NCI-H1417 treated with DMSO at 0.1 percent for 48 hours (cell line): ENCODE results near the gene EDNRB.
"Not testable (repeated sequence)": the region's sequence is repeated elsewhere in the genome, so short reads cannot be mapped to it uniquely, and the experiment has no call there.

ENCODE experiments used
- DNase-seq: peaks from one replicate; lab custom pipeline; 2025; lab: John Stamatoyannopoulos, UW

The EDNRB gene

DNA sequence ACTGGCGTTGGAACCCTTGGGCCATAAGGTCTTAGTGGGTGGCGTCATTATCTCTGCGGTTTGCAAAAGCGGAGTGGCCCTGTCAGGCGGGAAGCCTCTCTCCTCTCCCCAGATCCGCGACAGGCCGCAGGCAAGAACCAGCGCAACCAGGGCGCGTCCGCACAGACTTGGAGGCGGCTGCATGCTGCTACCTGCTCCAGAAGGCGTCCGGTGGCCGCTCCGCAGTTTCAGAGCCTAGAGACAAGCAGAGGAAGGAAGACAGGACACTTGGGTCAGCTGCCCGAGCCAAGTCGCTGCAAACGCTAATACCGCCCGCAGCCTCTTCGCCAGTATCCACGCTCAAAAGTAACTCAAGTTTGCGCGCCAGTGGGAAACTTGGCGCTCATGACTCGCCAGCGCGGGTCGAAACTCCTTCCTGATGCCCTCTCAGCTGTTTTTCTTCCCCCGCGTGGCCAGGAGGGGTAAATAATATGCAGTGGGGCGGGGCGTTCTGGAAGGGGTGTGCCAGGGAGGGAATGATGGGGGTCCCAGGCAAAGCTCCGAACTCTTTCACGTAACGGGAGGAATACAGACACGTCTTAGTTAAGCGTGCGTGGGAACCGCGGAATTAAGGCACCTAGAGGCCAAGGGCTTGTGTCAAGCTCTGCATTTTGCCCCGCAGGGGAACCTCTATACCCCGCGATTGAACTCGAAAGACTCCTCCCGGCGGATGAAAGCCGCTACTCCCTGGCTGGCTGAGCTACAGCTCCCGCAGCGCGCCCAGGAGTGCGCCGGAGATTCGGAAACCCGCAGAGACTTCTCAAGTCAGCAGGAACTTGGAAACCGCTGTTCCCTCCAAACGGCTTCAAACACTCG is at the start of gene EDNRB:
TSS of gene EDNRB (minus strand) at position 441 of the 855 bp plus-strand sequence. CDS start at position 183, 258 bp downstream.
- DNase-seq = no peak

DNA sequence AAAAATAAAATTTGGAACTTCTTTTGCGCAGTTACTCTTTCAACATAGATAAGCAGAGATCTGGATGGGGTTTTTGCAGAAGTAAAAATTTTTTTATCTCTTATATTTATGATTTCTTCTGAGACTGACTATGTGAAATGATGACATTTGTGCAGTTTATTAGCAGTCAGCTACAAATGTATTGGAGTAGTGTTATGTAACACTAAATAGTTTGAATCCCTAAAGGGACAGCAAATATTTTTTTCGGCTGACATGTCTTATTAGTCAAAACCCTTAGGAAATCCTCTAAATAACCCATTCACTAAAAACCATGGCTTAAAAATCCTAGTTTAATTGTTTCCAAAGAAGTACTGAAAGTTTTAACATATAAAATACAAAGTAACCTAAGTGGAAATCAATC is 48.0 kb upstream of the EDNRB start:
- no peak for DNase-seq

DNA sequence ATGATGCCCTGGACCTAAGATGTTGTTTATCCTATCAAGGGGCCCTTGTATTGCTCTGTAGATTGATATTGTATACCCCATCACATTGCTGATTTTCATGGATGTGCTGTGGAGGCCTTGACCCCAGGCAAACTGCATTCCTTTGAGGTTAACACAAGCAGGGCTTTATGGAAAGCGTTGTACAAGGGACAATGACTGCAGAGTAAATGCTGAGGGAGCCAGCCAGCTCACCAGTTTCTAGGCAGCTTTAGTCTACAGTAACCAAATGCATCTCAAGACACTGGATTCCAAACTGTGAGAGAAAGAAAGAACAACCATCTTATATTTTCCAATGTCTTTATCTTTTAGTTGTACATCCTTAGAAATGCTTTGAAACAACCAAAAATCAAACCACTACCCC is 34.1 kb upstream of the EDNRB start:
- no peak for DNase-seq

DNA sequence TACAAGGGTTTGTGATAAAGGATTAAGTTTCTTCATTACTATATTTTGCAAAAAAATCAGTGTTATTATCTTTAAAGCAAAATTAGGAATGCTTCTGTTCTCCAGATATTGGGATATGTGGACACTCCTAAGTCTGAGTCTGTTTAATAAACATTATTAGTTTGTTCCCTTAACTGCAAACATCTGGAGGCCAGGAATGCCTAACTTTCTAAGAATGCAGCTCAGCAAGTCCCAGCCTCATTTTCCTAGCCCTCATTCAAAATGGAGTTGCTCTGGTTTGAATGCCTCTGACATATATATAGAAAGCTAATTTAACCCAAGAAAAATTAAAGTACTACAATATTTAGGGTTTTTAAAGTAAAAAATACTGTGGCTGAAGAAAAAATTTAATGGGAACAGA is 33.6 kb upstream of the EDNRB start:
- DNase-seq = no peak

DNA sequence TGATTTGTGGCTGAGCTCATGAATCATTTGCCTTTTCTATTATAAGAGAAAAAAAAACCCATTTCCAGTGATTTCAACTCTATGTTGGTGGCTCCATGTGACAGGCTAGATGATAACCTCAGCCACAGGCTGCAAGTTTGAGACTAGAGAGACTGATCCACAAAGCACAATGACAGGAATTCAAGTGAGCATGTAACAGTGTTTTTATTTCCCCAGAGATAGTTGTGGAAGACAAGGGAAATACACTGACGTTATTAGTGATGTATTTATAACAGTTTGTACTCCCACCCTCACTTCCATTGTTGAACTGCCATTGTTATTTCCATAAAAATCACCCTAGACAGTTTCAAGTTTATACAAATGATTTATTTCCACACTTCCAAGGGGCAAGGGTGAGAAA is 27.9 kb upstream of the EDNRB start:
- DNase-seq = no peak

DNA sequence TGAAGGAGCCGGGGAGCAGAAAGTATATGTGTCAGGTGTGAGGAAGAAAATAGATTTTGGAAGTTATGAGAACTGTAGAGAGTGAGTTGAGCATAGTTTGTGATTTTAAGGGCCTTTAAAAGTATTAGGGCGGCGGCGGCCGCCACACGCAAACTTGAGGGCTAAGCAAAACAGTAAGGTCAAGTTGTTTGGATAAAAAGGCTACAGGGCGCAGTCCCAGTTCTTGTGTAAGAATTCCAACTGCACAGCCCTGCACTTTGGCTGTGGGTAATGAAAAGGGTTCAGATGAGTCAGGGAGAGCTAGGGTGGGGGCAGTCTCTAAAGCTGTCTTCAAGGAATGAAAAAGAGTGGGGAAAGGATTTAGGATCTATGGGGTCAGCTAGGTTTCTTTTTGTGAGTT is 16.4 kb upstream of the EDNRB start:
- DNase-seq = not testable (repeated sequence)

DNA sequence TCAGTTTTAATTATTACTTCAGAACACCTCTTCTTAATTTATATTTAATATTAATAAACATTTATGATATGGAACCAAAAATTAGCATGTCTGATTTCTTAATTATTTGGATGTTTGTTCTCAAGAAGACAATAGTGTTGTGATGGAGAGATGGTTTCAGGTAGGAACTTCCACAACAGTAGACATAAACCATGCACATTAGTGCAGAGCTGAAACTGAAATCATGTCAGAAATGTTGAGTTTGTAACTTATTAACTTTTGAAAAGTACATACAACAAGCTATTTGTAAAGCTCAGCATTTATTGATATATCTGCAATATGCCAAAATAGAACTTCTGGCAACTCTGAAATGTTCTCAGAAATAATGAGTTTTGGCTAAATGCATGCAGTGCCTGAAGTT is 11.8 kb upstream of the EDNRB start:
- no peak for DNase-seq

DNA sequence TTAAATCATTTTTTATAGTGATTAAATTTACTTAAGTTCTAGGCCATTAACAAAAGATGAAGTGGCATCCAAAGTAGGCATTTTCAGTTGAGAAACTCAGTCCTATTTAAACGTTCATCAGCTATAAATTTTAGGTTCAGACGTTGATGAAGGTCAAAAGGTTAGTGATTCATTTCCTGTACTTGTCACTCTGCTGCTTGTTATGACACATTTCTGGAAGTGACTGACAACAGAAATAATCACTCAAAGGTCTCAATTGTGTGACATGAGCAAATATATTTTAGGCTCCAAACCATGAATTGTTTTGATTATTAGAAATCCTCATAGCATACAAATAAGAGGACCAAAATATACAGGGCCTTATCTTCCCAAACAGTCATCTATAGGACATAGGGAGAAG is 10.3 kb upstream of the EDNRB start:
- no peak for DNase-seq

DNA sequence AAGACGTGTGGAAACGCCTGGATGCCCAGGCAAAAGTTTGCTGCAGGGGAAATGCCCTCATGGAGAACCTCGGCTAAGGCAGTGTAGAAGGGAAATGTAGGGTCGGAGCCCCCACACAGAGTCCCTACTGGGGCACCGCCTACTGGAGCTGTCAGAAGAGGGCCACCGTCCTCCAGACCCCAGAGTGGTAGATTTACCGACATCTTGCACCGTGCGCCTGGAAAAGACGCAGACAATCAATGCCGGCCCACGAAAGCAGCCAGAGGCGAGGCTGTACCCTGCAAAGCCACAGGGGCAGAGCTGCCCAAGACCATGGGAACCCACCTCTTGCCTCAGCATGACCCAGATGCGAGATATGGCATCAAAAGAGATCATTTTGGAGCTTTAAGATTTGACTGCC is 7.0 kb upstream of the EDNRB start:
- DNase-seq = no peak

DNA sequence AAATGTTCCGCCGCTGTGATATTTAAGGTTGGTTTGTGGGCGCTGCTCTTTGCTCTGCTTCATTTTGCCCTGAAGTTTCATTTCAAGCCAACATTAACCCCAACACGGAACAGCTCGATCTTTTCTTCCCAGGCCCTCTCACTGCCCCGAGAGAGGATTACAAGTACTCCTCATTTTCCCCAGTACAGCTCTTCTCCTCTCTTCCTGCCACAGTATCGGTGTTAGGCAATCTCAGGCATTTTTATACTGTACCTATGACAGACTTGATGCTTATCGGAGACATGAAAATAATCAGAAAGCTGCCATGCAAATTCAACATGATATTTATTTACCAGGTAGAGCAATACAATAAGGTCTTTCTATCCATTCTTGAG is 1.3 kb upstream of the EDNRB start:
- no peak for DNase-seq

DNA sequence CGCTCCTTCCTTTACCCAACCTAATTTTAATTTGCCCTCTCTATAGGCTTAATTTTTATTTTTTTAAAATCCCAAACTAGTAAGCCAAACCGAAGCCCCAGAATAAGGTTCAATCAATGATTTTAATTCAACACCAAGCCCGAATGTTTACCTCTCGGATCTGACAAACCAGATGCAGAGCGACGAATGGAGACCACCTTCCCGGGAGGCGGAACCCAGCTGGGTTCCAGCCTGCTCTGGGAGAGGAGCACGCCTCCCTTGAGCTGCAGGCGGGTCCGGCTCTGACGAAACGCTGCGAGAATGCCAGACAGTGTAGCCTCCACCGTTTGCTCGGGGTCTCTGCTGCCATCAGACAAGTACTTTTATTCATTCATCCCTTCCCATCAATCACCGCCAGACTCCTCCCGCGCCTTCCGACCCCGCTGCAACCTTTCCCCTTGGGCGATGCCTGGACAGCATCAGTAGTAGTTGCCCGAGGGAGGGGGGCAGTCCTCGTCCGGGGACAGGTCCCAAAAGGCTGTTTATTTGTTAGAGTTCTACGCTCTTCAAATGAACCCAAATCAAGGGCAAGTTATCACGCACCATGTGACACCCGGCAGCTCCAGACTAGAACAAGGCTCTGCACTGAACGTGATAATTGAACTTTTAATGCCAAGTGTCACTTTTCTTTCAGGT is 752 bp upstream of the EDNRB start:
- DNase-seq = no peak

DNA sequence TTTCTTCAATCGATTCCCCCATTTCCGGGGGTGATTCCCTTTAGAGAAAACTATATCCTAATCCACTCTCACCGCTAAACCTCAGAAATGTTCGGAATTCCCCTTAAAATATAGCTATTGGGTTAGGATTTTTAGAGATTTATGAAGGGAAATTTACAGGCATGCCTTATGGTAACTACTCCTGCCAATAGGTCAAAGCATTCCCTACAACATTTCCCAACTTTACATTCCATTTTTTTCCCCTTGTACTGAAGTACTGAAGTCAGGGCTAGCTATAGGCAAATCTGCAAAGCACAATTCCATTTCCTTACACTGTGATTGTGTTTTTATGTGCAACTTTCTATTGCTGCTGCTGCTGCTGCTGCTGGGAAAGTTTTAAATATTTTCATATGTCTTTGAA is 2.1 kb downstream of the EDNRB start:
- DNase-seq = no peak

DNA sequence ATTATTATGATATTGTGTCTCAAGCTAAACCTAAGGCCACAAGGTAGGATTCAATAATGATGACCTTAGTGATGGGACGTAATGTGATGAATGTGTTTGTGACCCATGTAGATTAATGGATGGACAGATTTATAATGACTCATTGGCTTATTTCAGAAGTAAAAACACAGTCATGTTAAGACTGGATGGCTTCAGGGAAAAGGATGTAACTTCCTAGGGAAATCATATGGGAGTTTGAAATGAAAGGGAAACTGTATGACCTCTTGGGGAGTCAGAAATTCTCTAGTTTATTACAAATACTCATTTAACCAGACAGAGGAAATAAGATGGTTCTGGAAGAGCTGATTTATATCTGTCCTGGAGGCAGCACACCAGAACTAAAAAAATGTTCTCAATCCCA is 2.9 kb downstream of the EDNRB start:
- DNase-seq = no peak

DNA sequence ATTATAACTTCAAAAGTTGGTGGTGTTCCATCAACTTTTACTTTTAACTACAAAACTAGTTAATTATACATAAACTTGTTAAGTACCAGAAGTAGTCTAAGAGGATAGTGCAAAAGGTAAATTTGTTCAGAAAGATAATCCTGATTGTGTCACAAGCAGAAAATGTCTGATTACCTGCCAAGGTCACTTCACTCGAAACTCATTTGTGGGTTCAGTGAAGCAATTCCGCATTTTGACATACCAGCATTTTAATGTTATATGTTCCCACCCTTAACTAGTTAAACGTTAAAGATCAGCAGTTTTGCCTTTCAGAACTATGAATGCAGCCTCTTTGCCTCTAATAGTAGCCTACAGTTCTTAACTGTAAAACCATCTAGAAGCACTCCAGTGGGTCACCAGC is 5.6 kb downstream of the EDNRB start:
- no peak for DNase-seq

DNA sequence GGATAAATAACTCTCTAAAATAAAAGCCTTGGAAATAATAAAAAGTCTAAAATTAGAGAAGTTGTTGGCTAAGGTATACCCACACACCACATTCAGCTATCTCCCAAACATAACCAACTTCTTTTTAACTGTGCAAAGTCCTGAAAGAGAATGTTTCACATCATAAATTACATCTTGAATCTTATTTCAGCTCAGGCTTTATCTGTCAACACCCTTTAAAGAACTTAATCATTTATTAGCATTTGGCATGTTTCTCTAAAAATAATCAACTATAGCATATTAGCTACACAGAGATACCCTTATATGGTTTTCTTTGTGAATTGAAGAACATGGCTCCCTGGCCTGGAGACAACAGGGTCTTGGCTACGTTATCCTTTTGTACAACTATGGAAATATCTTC is 6.9 kb downstream of the EDNRB start:
- no peak for DNase-seq

DNA sequence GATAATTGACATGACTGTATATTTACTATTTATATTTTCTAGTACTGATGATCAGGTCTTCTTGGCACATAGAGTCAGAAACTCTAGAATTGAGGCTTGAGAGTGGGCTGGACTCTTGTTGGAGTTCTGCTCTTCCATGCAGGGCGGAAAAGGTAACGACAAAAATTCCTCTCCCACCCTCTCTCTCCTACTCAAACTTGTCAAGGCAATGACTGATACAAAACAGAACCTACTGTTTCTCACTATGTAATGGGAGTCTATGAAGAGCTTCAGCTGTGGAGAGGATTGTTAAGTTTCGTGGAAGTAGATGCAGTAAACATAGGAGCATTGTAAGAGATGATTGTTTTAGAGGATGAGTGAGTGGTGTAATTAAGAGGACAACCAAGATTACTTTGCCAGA is 8.8 kb downstream of the EDNRB start:
- DNase-seq = no peak

DNA sequence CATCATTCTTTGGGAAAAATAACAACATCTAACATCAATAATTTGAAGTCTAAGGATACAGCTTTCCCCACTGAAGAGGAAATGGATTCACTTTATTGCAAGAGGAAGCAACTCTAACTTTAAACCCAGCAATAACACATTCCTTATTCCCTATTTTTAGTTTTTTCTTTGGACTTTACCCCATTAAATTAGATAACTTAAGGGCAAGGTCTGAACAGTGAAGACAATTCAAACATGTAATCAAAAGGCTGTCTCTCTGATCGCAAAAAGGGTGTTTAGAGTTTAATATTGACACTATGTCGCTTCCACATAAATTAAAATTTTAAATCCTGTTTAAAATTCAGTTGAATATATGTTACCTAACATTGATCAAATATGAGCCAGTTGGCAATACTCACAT is 10.1 kb downstream of the EDNRB start:
- no peak for DNase-seq

DNA sequence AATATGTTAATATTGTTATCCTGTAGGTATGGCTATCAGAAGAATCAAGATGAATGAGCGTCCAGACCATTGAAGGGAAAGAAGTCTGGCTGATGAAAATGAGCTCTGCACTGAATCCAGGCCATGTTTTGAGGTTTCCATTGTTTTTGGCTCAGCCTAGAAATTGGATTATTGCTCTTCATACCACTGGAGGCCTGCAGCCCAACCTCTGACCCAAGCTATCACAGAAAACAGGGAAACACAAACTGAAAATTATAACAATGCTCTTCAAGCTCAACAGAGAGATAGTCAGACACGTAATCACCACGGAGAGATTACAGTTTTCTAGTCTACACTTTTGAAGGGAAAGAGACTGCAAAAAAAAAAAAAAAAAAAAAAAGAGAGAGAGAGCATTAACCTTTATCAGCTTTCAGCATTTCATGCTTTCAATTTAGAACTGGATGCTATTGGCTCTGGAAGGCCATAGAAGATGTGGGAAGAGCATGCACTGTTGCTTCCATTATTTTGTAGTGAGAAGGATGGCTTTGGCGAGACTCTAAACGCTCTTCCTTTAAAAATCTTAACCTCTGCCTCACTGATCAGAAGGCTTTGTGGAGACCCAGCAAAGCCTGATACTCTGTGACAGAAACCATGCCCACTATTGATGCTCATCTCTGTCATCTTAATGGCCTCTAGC is 10.8 kb downstream of the EDNRB start:
- DNase-seq = no peak

DNA sequence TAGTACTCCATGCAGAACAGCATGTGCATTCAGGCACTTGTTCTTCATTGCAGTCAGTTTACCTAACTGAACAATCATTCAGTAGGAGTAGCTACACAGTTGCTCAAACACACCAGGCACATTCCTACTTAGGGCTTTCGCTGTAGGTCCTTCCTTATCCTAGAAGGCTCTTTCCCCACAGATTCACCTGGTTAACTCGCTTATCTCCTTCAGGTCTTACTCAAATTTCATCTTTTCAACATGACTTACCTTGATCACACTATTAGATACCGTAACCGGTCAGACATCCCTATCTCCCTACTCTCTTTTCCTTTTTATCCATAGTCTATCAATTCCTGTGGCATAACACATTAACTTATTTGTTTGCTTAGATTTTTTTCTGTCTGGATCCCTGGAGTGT is 14.6 kb downstream of the EDNRB start:
- DNase-seq = no peak

DNA sequence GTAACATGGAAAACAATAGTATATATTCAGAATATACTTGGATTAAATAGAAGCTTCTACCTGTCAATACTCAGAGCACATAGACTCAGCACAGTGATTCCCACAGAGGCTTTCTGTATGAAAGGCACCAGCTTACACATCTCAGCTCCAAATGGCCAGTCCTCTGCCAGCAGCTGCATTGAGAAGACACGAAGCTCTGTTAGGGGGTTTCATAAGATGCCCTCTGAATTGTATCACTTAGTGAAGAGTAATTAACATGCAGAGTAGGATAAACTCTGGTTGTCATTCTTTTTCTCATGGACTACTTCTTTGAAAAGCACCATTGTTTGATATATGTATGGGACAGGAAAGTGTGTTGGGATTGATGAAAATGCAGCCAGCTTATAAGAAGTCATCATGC is 15.2 kb downstream of the EDNRB start:
- no peak for DNase-seq

DNA sequence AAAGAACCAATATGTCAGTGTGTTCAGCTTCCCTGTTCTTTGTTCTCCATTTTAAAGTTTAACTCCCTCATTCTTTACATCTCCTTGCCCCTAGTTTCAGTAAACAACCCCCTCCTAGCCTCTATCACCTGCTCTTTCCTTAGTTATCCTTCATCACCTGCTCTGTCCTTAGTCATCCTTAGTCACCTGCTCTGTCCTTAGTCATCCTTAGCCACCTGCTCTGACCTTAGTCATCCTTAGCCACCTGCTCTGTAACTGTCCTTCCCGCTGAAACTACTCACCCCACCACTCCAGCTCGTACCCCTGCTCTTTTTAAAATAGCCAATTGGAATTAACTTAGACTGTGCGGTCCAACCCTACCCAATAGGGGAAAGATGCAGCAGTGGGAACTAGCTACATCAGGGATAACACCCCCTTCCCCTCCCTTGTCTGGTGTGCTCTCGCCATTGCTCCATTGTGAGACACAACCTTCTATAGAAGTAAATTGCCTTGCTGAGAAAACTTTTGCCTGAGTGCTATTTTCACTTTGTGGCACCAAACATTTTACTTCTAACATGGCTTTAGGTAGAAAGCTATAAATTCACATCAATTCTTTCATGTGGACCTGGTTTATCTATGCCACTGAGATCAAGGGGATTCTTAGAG is 16.2 kb downstream of the EDNRB start:
- DNase-seq = no peak

DNA sequence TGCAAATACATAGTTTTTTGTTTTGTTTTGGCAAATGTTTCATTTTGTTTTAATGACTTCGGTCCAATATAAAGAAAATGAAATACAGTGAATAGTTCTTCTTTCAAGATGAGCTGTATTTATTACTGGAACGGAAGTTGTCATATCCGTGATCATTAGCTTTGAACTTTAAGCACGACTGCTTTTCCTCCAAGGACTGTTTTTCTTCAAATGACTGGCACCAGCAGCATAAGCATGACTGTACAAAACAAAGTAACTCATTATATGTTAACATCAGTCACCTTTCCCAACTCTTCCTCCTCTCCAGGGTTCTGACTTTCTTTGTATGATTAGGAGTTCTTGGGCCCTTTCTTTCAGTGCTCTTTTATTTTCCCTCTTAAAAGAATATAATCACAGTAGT is 20.5 kb downstream of the EDNRB start:
- DNase-seq = no peak

DNA sequence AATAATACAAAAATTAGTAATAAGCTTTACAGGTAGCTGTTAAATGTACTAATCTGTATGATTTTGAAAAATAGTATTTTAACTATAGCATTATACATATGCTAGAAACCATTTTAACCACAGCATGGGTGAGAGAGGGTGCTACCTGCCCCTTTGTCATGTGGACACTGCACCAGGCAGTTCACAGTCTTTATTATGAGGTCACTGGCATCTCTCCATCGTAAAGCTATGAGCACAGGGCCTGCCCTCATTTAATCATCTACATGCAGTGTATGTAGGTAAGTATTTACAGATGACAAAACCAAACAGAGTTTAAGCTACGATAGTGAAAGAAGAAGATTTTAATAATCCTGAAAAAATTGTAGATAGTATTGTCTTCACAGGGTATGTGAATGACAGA is 21.7 kb downstream of the EDNRB start:
- DNase-seq = no peak
